Activated T-cell treated with anti-CD3 and anti-CD28 coated beads, Interleukin-2, amount 50 U/mL, for 24 hours (primary cell): Measurements from ENCODE around the gene LPAR5.

ENCODE experiments used
- DNase-seq: peaks from one replicate; pipeline ENCODE4 v3.0.0-alpha.2; 2020
- H3K27ac Mint-ChIP-seq: 2 replicates; pipeline ENCODE4 v1.8.0; 2020; ENCODE audit warnings: mild to moderate bottlenecking, mixed read lengths
- H3K27me3 Mint-ChIP-seq: 2 replicates; pipeline ENCODE4 v1.8.0; 2020; ENCODE audit warnings: mixed read lengths
- H3K36me3 Mint-ChIP-seq: 2 replicates; pipeline ENCODE4 v1.8.0; 2020; ENCODE audit warnings: low read depth, mixed read lengths
- H3K4me1 Mint-ChIP-seq: 2 replicates; pipeline ENCODE4 v1.8.0; 2020; ENCODE audit warnings: low read depth, mixed read lengths
- H3K4me3 Mint-ChIP-seq: 2 replicates; pipeline ENCODE4 v1.8.0; 2020; ENCODE audit warnings: mild to moderate bottlenecking, moderate library complexity, mixed read lengths
- H3K9me3 Mint-ChIP-seq: 2 replicates; pipeline ENCODE4 v1.8.0; 2020; ENCODE audit warnings: mixed read lengths

The LPAR5 gene

DNA sequence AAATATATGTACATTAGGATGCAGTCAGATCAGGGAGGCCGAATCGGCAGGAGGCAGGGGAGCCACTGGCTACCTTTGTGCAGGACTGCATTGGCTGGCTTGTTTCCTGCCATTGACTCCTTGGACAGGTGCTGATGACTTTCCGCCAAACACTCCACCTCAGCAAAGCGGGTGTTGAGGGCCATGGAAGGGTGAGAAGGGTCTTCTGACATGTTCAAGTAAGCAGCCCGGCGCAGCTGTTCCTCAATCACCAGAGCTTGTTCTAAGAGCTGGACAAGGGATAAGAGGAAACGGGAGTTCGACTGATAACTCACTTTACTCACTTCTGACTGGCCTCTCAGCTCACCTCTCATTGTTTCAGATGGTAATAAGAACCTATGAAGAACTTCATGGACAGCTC lies 62.8 kb downstream of the LPAR5 start:
- peaks cover 68% of the 10 kb centered on the region for H3K4me1 Mint-ChIP-seq
- H3K4me3 Mint-ChIP-seq = no peak overlapping the region
- H3K36me3 Mint-ChIP-seq = peaks cover 96% of the 10 kb centered on the region
- H3K9me3 Mint-ChIP-seq = no peaks in the 10 kb centered on the region
- peak overlapping the region; percentile 91 for H3K27ac Mint-ChIP-seq
- no peak for DNase-seq
- H3K27me3 Mint-ChIP-seq = no peaks in the 10 kb centered on the region

DNA sequence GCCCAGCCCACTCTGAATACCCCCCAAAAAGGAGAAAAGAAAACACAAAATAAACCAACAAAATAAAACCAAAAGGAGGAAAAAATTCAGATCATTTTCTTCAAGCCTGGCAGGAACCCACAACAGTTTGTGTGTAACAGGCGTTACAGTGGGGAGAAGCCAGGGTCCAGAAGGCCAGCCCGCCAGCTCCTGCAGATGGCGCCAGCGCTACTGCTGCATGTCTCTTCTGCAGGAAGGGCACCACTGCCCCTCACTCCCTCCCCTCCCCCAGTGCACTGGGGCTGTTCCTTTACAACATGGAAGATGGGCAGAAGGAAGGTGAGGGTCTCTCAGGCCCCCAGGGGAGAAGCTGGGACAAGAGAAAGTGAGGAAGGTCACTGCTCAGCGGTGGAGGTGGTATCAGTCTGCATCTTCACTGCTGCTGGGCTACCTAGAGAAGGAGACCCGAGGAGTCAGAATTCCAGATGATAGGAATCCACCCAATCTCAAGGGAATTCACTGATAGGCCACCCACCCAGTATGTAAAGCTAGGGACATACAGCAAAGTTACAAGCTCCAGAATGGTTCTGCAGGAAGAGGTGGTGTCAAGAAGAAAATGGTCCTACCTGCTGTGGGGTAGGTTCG lies 65.4 kb downstream of the LPAR5 start:
- H3K27ac Mint-ChIP-seq = peak overlapping the region; percentile 100

DNA sequence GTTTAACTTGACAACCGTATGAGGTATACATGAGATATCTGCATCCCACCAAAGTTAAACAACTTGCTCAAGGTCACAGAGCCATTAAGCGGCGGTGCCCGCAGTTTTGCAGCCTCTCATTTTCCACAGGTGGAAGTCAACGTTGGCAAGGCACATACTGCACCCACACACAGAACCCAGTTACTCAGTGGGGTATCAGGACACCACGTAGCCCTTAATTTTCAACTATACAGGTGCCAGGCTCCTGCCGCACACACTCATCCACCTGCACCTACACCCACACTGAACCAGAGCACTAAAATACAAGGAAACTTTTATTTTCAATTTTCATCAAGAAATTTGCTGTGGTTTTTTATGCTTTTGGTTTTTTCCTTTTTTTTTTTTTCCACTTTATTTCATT lies 66.0 kb downstream of the LPAR5 start:
- H3K36me3 Mint-ChIP-seq = peaks cover 96% of the 10 kb centered on the region
- H3K9me3 Mint-ChIP-seq = no peaks in the 10 kb centered on the region
- H3K4me3 Mint-ChIP-seq = peak overlapping the region; percentile 100
- H3K27ac Mint-ChIP-seq = peak overlapping the region; percentile 100
- no peaks in the 10 kb centered on the region for H3K27me3 Mint-ChIP-seq
- no peak for DNase-seq
- H3K4me1 Mint-ChIP-seq = peaks cover 67% of the 10 kb centered on the region

More for the DNA sequence above, 65.4 kb downstream of the LPAR5 start:
- no peaks in the 10 kb centered on the region for H3K9me3 Mint-ChIP-seq
- peaks cover 96% of the 10 kb centered on the region for H3K36me3 Mint-ChIP-seq
- peak overlapping the region; percentile 100 for H3K4me3 Mint-ChIP-seq
- no peaks in the 10 kb centered on the region for H3K27me3 Mint-ChIP-seq
- H3K4me1 Mint-ChIP-seq = peaks cover 71% of the 10 kb centered on the region
- peak; percentile 55 for DNase-seq

DNA sequence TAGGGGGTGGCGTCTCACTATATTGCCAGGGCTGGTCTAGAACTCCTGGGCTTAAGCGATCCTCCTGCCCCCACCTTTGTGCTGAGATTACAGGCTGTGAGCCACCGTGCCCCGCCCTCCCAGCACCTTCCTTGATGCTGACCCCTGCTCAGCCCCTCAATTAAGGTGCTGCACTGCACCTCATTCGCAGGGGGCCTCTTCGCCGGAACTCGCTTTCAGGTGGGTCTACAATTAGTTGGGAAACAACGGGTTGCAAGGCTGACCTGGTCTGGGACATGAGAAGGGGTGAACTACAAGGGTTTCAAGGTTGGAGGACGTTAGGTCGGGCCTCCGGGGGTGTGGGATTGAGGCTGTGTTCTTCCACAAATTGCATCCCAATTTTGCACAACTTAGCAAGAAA lies 66.4 kb downstream of the LPAR5 start:
- H3K36me3 Mint-ChIP-seq = peaks cover 96% of the 10 kb centered on the region
- H3K4me1 Mint-ChIP-seq = peaks cover 65% of the 10 kb centered on the region
- no peaks in the 10 kb centered on the region for H3K27me3 Mint-ChIP-seq
- H3K9me3 Mint-ChIP-seq = no peaks in the 10 kb centered on the region
- peak overlapping the region; percentile 100 for H3K4me3 Mint-ChIP-seq
- peak overlapping the region; percentile 100 for H3K27ac Mint-ChIP-seq
- no peak for DNase-seq
